ENCODE data around the gene SIRT6. TPM values are rescaled to one million over a fixed set of nuclear protein-coding genes. Genes with fewer than 3 reads are reported as not detected.
"Not testable (repeated sequence)": the region's sequence is repeated elsewhere in the genome, so short reads cannot be mapped to it uniquely, and the experiment has no call there.

The SIRT6 gene
- polyA plus RNA-seq, 1 experiment = 22.3 TPM

GRCh38 chr19:4227771-4228170 lies 45.4 kb upstream of the SIRT6 start:
- DNase-seq (ENCODE audit: low read depth) = no peak
- no peak for TF ChIP-seq CTCF (IDR thresholded peaks at IDR 0.05; ENCODE audit: insufficient read depth, low read depth, low read length)
- POLR2A ChIA-PET = no interaction called here
- CTCF ChIA-PET = no interaction called here
- Histone ChIP-seq H3K27me3 (ENCODE audit: control insufficient read depth, insufficient read depth, low read length) (peaks cover 4% of the 10 kb centered on the region; the same call in 1 of the 2 replicates), H3K36me3 (ENCODE audit: control insufficient read depth, insufficient read depth, low read length) (no peaks in the 10 kb centered on the region), H3K4me3 (ENCODE audit: low read depth, low read length) (no peak overlapping the region)

GRCh38 chr19:4225885-4226284 lies 43.5 kb upstream of the SIRT6 start:
- H3K36me3 ChIP-seq (ENCODE audit: control insufficient read depth, insufficient read depth, low read length) = no peaks in the 10 kb centered on the region
- H3K27me3 ChIP-seq (ENCODE audit: control insufficient read depth, insufficient read depth, low read length) = peaks cover 4% of the 10 kb centered on the region; the same call in 1 of the 2 replicates
- TF ChIP-seq CTCF (IDR thresholded peaks at IDR 0.05; ENCODE audit: insufficient read depth, low read depth, low read length) = no peak
- H3K4me3 ChIP-seq (ENCODE audit: low read depth, low read length) = no peak overlapping the region
- DNase-seq (ENCODE audit: low read depth) = no peak
- POLR2A ChIA-PET = no interaction called here
- CTCF ChIA-PET = no interaction called here

- TF ChIP-seq CTCF (IDR thresholded peaks at IDR 0.05; ENCODE audit: insufficient read depth, low read depth, low read length) = no peak
- Histone ChIP-seq H3K27me3 (ENCODE audit: control insufficient read depth, insufficient read depth, low read length) (peaks cover 4% of the 10 kb centered on the region; the same call in 1 of the 2 replicates), H3K4me3 (ENCODE audit: low read depth, low read length) (no peak overlapping the region), H3K36me3 (ENCODE audit: control insufficient read depth, insufficient read depth, low read length) (no peaks in the 10 kb centered on the region)
- POLR2A ChIA-PET = no interaction called here
- CTCF ChIA-PET = no interaction called here
- no peak for DNase-seq (ENCODE audit: low read depth)
Observed at GRCh38 chr19:4224470-4224869, 42.1 kb upstream of the SIRT6 start.

GRCh38 chr19:4220188-4220587 lies 37.8 kb upstream of the SIRT6 start:
- POLR2A ChIA-PET = no interaction called here

GRCh38 chr19:4218523-4218922 lies 36.2 kb upstream of the SIRT6 start:
- CTCF ChIA-PET = interaction anchor here (1.4 to 2.1 kb wide), 3 partner anchors 10 to 17 kb away, joined by 3 to 6 read pairs (median 5); no protein-coding TSS in a partner anchor
- DNase-seq (ENCODE audit: low read depth); H3K4me3 ChIP-seq (ENCODE audit: low read depth, low read length); H3K27me3 ChIP-seq (ENCODE audit: control insufficient read depth, insufficient read depth, low read length); H3K36me3 ChIP-seq (ENCODE audit: control insufficient read depth, insufficient read depth, low read length): not testable (repeated sequence)
- POLR2A ChIA-PET = interaction anchor here (0.7 kb wide), 1 partner anchor 28 kb away, joined by 16 read pairs; the partner anchor contains the start of gene YJU2

More at GRCh38 chr19:4220188-4220587, 37.8 kb upstream of the SIRT6 start:
- H3K36me3 ChIP-seq (ENCODE audit: control insufficient read depth, insufficient read depth, low read length) = no peaks in the 10 kb centered on the region
- no peak for TF ChIP-seq CTCF (IDR thresholded peaks at IDR 0.05; ENCODE audit: insufficient read depth, low read depth, low read length)
- H3K4me3 ChIP-seq (ENCODE audit: low read depth, low read length) = no peak overlapping the region
- CTCF ChIA-PET = interaction anchor here (2.1 to 2.4 kb wide), 2 partner anchors 12 to 13 kb away, joined by 7 to 9 read pairs; no protein-coding TSS in a partner anchor
- H3K27me3 ChIP-seq (ENCODE audit: control insufficient read depth, insufficient read depth, low read length) = no peaks in the 10 kb centered on the region
- no peak for DNase-seq (ENCODE audit: low read depth)
